Psoas muscle (tissue), 8 donors: ENCODE results near the gene FARP2. TPM values are rescaled to one million over a fixed set of nuclear protein-coding genes. Genes with fewer than 3 reads are reported as not detected.
A peak's percentile ranks its signal among the peaks of the same experiment; 100 is the strongest.

ENCODE experiments used
- ATAC-seq, 4 donors: fragments of 200-7000 bp; cut with Tn5 transposase; one replicate each; pipeline ENCODE4 v1.9.1; 2020; ENCODE audit warnings: moderate library complexity in 3 of 4, mild to moderate bottlenecking in 2 of 4
- DNase-seq, 2 donors: peaks; one replicate each; pipeline ENCODE4 v3.0.0-alpha.2; 2020
- H3K27ac ChIP-seq: fragments of 200-600 bp; one replicate; pipeline ENCODE4 v1.8.0; 2022
- H3K27me3 ChIP-seq, 3 donors: fragments of 200-600 bp in 1 of 3; one replicate each; pipeline versions ENCODE4 v1.6.1 to v1.8.0; 2013 to 2022; ENCODE audit warnings: low read length in 2 of 3, mild to moderate bottlenecking in 2 of 3, moderate library complexity in 1 of 3; ENCODE audit not compliant: insufficient read depth in 3 of 3
- H3K36me3 ChIP-seq, 2 donors: fragments of 200-600 bp in 1 of 2; one replicate each; pipeline versions ENCODE4 v1.6.1 to v1.8.0; 2013 to 2022; ENCODE audit warnings: low read depth in 1 of 2, mild to moderate bottlenecking in 1 of 2, moderate library complexity in 1 of 2; ENCODE audit not compliant: insufficient read depth in 1 of 2
- H3K4me1 ChIP-seq: fragments of 200-600 bp; one replicate; pipeline ENCODE4 v1.8.0; 2022
- H3K4me3 ChIP-seq: fragments of 200-600 bp; one replicate; pipeline ENCODE4 v1.8.0; 2022; ENCODE audit warnings: mild to moderate bottlenecking
- H3K9me3 ChIP-seq: fragments of 200-600 bp; one replicate; pipeline ENCODE4 v1.8.0; 2022
- WGBS, 3 donors: extraction: QIAGEN DNeasy Blood & Tissue Kit; methylation state at CpG; one replicate each; pipeline versions ENCODE4 v1.1.6 to v1.1.7; 2013; 5-methylcytosine and 5-hydroxymethylcytosine counted together
- intact Hi-C, 2 donors: fragments of 100-400 bp; cut with DNase I; formaldehyde crosslinking; loops; one replicate each; pipeline versions ENCODE4 v1.11.0 to v1.14.2; 2022
- polyA plus RNA-seq, 3 donors: library from polyadenylated mRNA; stranded (reverse); fragments of 200-250 nt; gene quantifications; one replicate each; pipeline ENCODE4 v1.2.3, GENCODE V29; 2013
- total RNA-seq, 4 donors: library from RNA; stranded (reverse); fragmentation: NEBNext Ultra II Directional in 2 of 4; extraction: Animal tissue kit (Norgen Biotek cat#: 25700) in 2 of 4; gene quantifications; one replicate each; pipeline versions ENCODE4 v1.2.1 to v1.2.4, GENCODE V29; 2021 to 2023
- TF ChIP-seq, protein P1 (sequence below): fragments of 200-600 bp; IDR thresholded peaks from one replicate; pipeline ENCODE4 v1.8.0; 2022; ENCODE audit warnings: antibody characterized with exemption
- donor health status: healthy with polysubstance abuse.
- donor health status: DM: no; HTN: no; CAD: no; lungs with moderate emphysema.
- donor health status: Bipolar disorder and iron deficiency.
- donor health status: healthy.
- donor health status: DM: yes; HTN: yes; CAD: no.
- donor health status: DM: no; HTN: no; CAD: no.
- donor health status: DM: no; HTN: no; CAD: no.
- donor health status: DM: yes; HTN: yes; CAD: no.

Gene FARP2
- total and polyA plus RNA-seq, 7 donors: 5.8 to 18.4 (median 17.4) TPM

DNA sequence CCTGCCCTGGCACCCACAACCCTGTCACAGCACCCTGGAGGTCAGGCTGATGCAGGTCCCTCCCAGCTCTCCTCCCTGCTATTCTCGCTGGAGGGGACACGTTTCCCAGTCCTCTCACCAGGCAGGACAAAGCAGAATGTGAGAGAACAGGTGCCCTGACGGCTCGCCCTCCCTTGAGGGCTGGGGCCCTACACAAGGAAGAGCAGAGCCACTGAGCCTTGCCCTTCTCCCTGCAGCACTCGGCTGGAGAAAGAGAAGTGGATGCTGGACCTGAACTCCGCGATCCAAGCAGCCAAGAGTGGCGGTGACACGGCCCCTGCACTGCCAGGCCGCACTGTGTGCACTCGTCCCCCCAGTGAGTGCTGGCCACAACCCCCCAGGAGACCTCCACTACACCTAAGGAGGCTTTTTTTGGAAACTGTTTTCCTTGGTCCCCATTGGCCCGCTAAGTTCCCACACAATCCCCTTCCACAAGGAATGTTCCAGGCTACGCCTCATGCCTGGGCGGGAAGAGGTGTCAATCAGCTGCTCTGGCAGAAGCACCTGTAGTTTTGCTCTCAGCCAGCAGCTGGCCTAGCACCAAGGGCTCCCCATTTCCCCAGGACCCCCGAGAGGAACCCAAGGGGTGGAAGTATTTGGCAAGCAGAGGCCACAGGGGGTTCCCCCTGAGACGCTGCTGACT is 134.9 kb downstream of the FARP2 start:
- TF ChIP-seq, protein P1, sequence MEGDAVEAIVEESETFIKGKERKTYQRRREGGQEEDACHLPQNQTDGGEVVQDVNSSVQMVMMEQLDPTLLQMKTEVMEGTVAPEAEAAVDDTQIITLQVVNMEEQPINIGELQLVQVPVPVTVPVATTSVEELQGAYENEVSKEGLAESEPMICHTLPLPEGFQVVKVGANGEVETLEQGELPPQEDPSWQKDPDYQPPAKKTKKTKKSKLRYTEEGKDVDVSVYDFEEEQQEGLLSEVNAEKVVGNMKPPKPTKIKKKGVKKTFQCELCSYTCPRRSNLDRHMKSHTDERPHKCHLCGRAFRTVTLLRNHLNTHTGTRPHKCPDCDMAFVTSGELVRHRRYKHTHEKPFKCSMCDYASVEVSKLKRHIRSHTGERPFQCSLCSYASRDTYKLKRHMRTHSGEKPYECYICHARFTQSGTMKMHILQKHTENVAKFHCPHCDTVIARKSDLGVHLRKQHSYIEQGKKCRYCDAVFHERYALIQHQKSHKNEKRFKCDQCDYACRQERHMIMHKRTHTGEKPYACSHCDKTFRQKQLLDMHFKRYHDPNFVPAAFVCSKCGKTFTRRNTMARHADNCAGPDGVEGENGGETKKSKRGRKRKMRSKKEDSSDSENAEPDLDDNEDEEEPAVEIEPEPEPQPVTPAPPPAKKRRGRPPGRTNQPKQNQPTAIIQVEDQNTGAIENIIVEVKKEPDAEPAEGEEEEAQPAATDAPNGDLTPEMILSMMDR: no peak
- no peaks in the 10 kb centered on the region for H3K4me1 ChIP-seq
- peak; percentile 8 to 24 (median 12) for ATAC-seq

DNA sequence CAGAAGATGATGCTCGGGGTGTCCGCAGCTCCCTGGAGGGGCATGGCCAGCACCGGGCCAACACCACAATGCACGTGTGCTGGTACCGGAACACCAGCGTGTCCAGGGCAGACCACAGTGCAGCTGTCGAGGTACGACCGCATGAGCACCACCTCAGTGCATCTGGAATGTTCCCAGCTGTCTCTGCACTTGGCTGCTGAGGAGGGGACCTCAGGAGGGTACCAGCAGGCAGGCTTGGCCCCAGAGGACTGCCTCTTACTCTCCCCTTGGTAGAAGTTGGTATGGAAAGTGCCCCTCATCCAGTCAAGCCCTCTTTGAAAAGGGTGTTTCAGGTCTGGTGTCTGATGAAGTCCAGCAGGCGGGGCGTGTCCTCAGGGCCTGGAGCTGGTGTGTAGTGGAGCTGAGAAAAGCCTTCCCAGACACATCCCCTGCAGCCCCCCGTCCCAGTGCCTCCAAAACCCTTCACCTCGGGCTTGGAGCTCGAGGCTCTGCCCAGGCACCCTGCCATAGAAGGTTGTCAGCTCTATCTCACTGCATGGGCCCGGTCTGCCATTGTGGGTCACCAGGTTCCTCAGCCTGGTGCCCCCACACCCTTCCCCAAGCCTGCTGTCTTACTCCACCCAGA is 135.6 kb downstream of the FARP2 start:
- H3K4me1 ChIP-seq: no peaks in the 10 kb centered on the region
- H3K27me3 ChIP-seq: no peaks in the 10 kb centered on the region
- peak overlapping the region; percentile 23 for H3K27ac ChIP-seq
- ATAC-seq (peak; percentile 11 to 39 (median 28)), DNase-seq (no peak)
- peaks cover 6 to 58% of the 10 kb centered on the region in 2 donors for H3K36me3 ChIP-seq
- WGBS, 3 donors: 56 to 62% (median 56%) methylated on average over 15 of the region's 15 CpGs
- H3K4me3 ChIP-seq: no peak overlapping the region
- no peaks in the 10 kb centered on the region for H3K9me3 ChIP-seq
- TF ChIP-seq, protein P1: no peak
- intact Hi-C loops: no loop called here

More for the DNA sequence above, 134.9 kb downstream of the FARP2 start:
- peak overlapping the region; percentile 23 for H3K27ac ChIP-seq
- no peak for DNase-seq
- H3K4me3 ChIP-seq: no peak overlapping the region
- 62 to 71% (median 70%) methylated on average over 15 to 16 of the region's 16 CpGs for WGBS, 3 donors
- peaks cover 3 to 51% of the 10 kb centered on the region in 2 donors for H3K36me3 ChIP-seq
- intact Hi-C loops: no loop called here
- H3K9me3 ChIP-seq: no peaks in the 10 kb centered on the region
- no peaks in the 10 kb centered on the region for H3K27me3 ChIP-seq

DNA sequence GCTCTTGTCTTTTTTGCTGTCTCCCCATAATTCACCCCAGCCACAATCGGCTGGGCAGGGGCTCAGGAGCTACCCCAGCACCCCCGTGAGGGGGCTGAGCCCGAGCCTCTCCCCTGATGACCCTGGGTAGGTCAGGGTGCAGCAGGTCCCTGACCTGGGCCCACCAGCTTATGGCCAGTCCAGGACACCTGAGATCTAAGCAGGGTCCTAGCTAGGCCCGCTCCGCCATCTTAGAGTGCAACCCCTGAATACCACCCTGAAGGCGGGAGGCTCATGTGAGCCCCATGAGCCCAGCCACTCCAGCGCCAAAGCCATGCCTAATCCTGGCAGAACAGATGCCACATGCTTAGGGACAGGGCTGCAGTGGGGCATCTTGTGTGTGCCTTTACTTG is 136.1 kb downstream of the FARP2 start:
- no peaks in the 10 kb centered on the region for H3K27me3 ChIP-seq
- no peak overlapping the region for H3K27ac ChIP-seq
- 88 to 95% (median 91%) methylated on average over 7 of the region's 7 CpGs for WGBS, 3 donors
- intact Hi-C loops: no loop called here
- DNase-seq: no peak
- ATAC-seq: peak in 3 of 4 donors; percentile 3 to 11 (median 6)
- H3K4me1 ChIP-seq: no peaks in the 10 kb centered on the region
- no peak overlapping the region for H3K4me3 ChIP-seq
- H3K36me3 ChIP-seq: peaks cover 8 to 63% of the 10 kb centered on the region in 2 donors
- TF ChIP-seq, protein P1: no peak
- H3K9me3 ChIP-seq: no peaks in the 10 kb centered on the region

DNA sequence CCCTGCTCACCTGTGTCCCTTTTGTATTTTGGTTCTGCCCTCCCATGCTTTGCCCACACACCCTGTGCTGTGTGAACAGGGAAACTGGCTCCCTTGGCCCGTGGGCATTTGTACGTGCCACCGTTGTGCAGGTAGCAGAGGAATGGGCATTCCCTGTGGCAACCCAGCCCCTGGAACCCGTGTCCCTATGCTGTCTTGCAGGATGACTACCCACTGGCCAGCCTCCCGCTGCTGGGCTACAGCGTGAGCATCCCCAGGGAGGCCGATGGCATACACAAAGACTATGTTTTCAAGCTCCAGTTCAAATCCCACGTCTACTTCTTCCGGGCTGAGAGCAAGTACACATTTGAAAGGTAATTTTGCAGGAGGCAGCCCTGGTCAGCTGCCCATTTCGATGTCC is 137.0 kb downstream of the FARP2 start:
- DNase-seq (no peak), ATAC-seq (no peak)
- Histone ChIP-seq H3K27me3 (no peaks in the 10 kb centered on the region), H3K4me3 (no peak overlapping the region), H3K4me1 (no peaks in the 10 kb centered on the region), H3K36me3 (peaks cover 8 to 72% of the 10 kb centered on the region in 2 donors), H3K9me3 (no peaks in the 10 kb centered on the region), H3K27ac (no peak overlapping the region)
- 78 to 88% (median 80%) methylated on average over 10 of the region's 10 CpGs for WGBS, 3 donors
- intact Hi-C loops: no loop called here
- TF ChIP-seq, protein P1: no peak
